ENCODE data around the gene MYOT.

DNA sequence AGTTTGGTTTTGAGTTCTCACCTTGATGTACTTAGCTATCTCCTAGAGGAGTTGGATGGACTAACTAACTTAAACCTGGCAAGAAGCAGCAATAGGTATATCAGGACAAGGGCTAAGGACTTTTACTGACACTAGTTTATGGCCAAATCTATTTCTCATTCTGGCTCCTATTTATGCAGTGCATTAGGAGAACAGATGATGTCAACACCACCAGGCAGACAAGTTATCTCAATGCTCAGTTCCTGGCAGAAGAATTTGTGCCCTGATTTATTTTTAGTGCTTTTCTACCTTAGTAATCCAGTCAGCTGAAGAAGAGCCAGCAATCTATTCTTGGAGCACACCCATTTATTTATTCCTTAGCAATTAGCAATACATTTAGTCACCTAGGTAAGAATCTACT lies 30.7 kb upstream of the MYOT start:
- TF ChIP-seq POLR2A (IDR thresholded peaks at IDR 0.05), result peak in 1 of 2 donors; percentile 68
- TF ChIP-seq, protein P1, sequence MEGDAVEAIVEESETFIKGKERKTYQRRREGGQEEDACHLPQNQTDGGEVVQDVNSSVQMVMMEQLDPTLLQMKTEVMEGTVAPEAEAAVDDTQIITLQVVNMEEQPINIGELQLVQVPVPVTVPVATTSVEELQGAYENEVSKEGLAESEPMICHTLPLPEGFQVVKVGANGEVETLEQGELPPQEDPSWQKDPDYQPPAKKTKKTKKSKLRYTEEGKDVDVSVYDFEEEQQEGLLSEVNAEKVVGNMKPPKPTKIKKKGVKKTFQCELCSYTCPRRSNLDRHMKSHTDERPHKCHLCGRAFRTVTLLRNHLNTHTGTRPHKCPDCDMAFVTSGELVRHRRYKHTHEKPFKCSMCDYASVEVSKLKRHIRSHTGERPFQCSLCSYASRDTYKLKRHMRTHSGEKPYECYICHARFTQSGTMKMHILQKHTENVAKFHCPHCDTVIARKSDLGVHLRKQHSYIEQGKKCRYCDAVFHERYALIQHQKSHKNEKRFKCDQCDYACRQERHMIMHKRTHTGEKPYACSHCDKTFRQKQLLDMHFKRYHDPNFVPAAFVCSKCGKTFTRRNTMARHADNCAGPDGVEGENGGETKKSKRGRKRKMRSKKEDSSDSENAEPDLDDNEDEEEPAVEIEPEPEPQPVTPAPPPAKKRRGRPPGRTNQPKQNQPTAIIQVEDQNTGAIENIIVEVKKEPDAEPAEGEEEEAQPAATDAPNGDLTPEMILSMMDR (IDR thresholded peaks at IDR 0.05 in 4 of 5, conservative IDR thresholded peaks at IDR 0.05 in 1 of 5), result no peak

Data from gastrocnemius medialis (tissue), 4 donors.